Endothelial cell of umbilical vein (primary cell): ENCODE measurements around the gene NUDT3. TPM values are rescaled to one million over a fixed set of nuclear protein-coding genes. Genes with fewer than 3 reads are reported as not detected.

Experiments used
- BruUV-seq: library from RNA; stranded (reverse); fragments of 400-500 nt; replicated peaks from 2 replicates; lab custom pipeline; 2021; lab: Mats Ljungman, UMichigan
- CTCF ChIA-PET: fragments of 300-600, 350-600 bp; sonication (Branson Sonifier 250); formaldehyde crosslinking; loops from one replicate; lab custom pipeline; 2021; ENCODE audit warnings: antibody characterized with exemption, inconsistent platforms; lab: Charles Lee
- POLR2A ChIA-PET: fragments of 300-600, 350-600 bp; sonication (Branson Sonifier 250); formaldehyde crosslinking; loops from one replicate; lab custom pipeline; 2021; ENCODE audit warnings: antibody characterized with exemption, inconsistent platforms; lab: Charles Lee
- DNase-seq: peaks from one replicate; pipeline ENCODE4 v3.0.0-alpha.2; 2011; ENCODE audit warnings: low read depth, low spot score
- FAIRE-seq: peaks from 2 replicates; lab custom pipeline; 2011; peaks lifted over from hg19 to GRCh38; lab: Jason Lieb, UNC
- H2AFZ ChIP-seq: 2 replicates; pipeline ENCODE4 v1.6.0; 2012; ENCODE audit warnings: low read depth, low read length, control low read depth, inconsistent platforms
- H3K27ac ChIP-seq: 2 replicates; pipeline ENCODE4 v1.5.1; 2011; ENCODE audit warnings: low read depth, mild to moderate bottlenecking, control low read depth, low read length, moderate library complexity; ENCODE audit not compliant: insufficient read depth
- H3K27me3 ChIP-seq, 2 experiments: 2 replicates each; pipeline versions ENCODE4 v1.6.0 to v1.6.1; 2011; ENCODE audit warnings: low read length in 2 of 2, mixed read lengths in 1 of 2; ENCODE audit not compliant: control insufficient read depth in 2 of 2, insufficient read depth in 2 of 2
- H3K36me3 ChIP-seq, 2 experiments: 2 replicates in 1 of 2; 3 replicates in 1 of 2; pipeline ENCODE4 v1.5.1; 2011; ENCODE audit warnings: low read length in 2 of 2, mild to moderate bottlenecking in 1 of 2, moderate library complexity in 1 of 2; ENCODE audit not compliant: control insufficient read depth in 2 of 2, insufficient read depth in 2 of 2; ENCODE audit errors: extremely low read depth in 1 of 2
- H3K4me1 ChIP-seq: 3 replicates; pipeline ENCODE4 v1.5.1; 2011; ENCODE audit warnings: mild to moderate bottlenecking, low read length; ENCODE audit not compliant: control insufficient read depth, insufficient read depth; ENCODE audit errors: extremely low read depth
- H3K4me2 ChIP-seq: 2 replicates; pipeline ENCODE4 v1.6.1; 2011; ENCODE audit warnings: low read length, control low read depth, mixed read lengths; ENCODE audit not compliant: insufficient read depth
- H3K4me3 ChIP-seq, 3 experiments: fragments of 200-600 bp in 1 of 3; sonication (generic), shearing (Covaris generic) in 1 of 3; replicated peaks in 1 of 3; 2 replicates each; pipeline ENCODE4 v1.5.1; 2011 to 2016; ENCODE audit warnings: control low read depth in 3 of 3, low read length in 3 of 3, mild to moderate bottlenecking in 2 of 3, inconsistent platforms in 1 of 3, low read depth in 1 of 3, moderate library complexity in 1 of 3; ENCODE audit not compliant: insufficient read depth in 1 of 3
- H3K79me2 ChIP-seq: 2 replicates; pipeline ENCODE4 v1.6.0; 2012; ENCODE audit warnings: low read length, inconsistent platforms; ENCODE audit not compliant: control insufficient read depth, insufficient read depth
- H3K9ac ChIP-seq: replicated peaks from 2 replicates; pipeline ENCODE3; 2011; ENCODE audit warnings: low read length, control low read depth; ENCODE audit not compliant: insufficient read depth; ENCODE audit errors: extremely low read depth
- H3K9me1 ChIP-seq: replicated peaks from 3 replicates; pipeline ENCODE4 v1.6.0; 2011; ENCODE audit warnings: mild to moderate bottlenecking, low read length; ENCODE audit not compliant: control insufficient read depth, insufficient read depth; ENCODE audit errors: extremely low read depth
- H3K9me3 ChIP-seq: replicated peaks from 2 replicates; pipeline ENCODE4 v1.5.1; 2012; ENCODE audit warnings: low read length, inconsistent platforms; ENCODE audit not compliant: control insufficient read depth, insufficient read depth
- H4K20me1 ChIP-seq: replicated peaks from 2 replicates; pipeline ENCODE3; 2011; ENCODE audit warnings: mild to moderate bottlenecking, low read length; ENCODE audit not compliant: control insufficient read depth, insufficient read depth; ENCODE audit errors: extremely low read depth
- EZH2 ChIP-seq: IDR thresholded peaks from 2 replicates; pipeline ENCODE4 v1.6.1; 2012; ENCODE audit warnings: borderline replicate concordance, low read depth, mild to moderate bottlenecking, moderate library complexity, low read length, inconsistent platforms; ENCODE audit not compliant: severe bottlenecking
- FOS ChIP-seq: IDR thresholded peaks from 2 replicates; pipeline ENCODE4 v1.6.1; 2011; ENCODE audit warnings: mild to moderate bottlenecking, low read length, moderate library complexity, borderline replicate concordance; ENCODE audit not compliant: insufficient read depth
- GATA2 ChIP-seq: IDR thresholded peaks from 2 replicates; pipeline ENCODE4 v1.7.0; 2011; ENCODE audit warnings: low read depth, mild to moderate bottlenecking, moderate library complexity, mixed read lengths, low read length; ENCODE audit not compliant: insufficient read length, insufficient read depth
- JUN ChIP-seq: IDR thresholded peaks from 2 replicates; pipeline ENCODE4 v1.6.1; 2011; ENCODE audit warnings: borderline replicate concordance, low read depth; ENCODE audit not compliant: insufficient read length, insufficient read depth
- MYC ChIP-seq: IDR thresholded peaks from one replicate; pipeline ENCODE4 v1.6.1; 2011; ENCODE audit warnings: mild to moderate bottlenecking, low read depth, low read length
- POLR2A ChIP-seq: IDR thresholded peaks from 2 replicates; pipeline ENCODE4 v1.6.1; 2012; ENCODE audit warnings: low read depth, mild to moderate bottlenecking, control low read depth, low read length
- POLR2AphosphoS5 ChIP-seq: IDR thresholded peaks from 2 replicates; pipeline ENCODE4 v1.6.1; 2012; ENCODE audit warnings: low read depth, mild to moderate bottlenecking, control low read depth, low read length, moderate library complexity; ENCODE audit not compliant: insufficient read depth
- dilution Hi-C: fragments of 300-500 bp; cut with MboI; formaldehyde crosslinking; loops from one replicate; pipeline ENCODE4 v1.15.0; 2019; ENCODE audit warnings: low sequenced_read_pairs; ENCODE audit not compliant: extremely low pct_ligation_motif_present
- intact Hi-C: fragments of 100-400 bp; cut with micrococcal nuclease; formaldehyde crosslinking; loops from one replicate; pipeline ENCODE4 v1.10.0; 2022
- polyA plus RNA-seq, 4 experiments: library from polyadenylated mRNA; depleted of rRNA in 3 of 4; stranded (reverse) in 3 of 4; unstranded in 1 of 4; fragments of >200 nt; gene quantifications; 2 replicates each; pipeline versions ENCODE4 v1.2.1 to v1.2.3, GENCODE V29; 2011 to 2012; ENCODE audit warnings: missing spikeins in 1 of 4
- total RNA-seq: library from RNA; stranded (reverse); gene quantifications from 2 replicates; pipeline ENCODE4 v1.2.3, GENCODE V29; 2021
- TF ChIP-seq, protein P1 (sequence below), 2 donors: IDR thresholded peaks; 1 replicate in 1 of 2; 2 replicates in 1 of 2; pipeline ENCODE4 v1.5.1; 2011; ENCODE audit warnings: low read length in 2 of 2, mild to moderate bottlenecking in 2 of 2, moderate library complexity in 2 of 2, control low read depth in 1 of 2, inconsistent platforms in 1 of 2, low read depth in 1 of 2; ENCODE audit not compliant: insufficient read depth in 1 of 2; ENCODE audit errors: extremely low read depth in 1 of 2
- TF ChIP-seq, protein P2 (sequence below): IDR thresholded peaks from 2 replicates; pipeline ENCODE4 v1.6.1; 2011; ENCODE audit not compliant: insufficient read depth, insufficient read length

The NUDT3 gene
- total and polyA plus RNA-seq, 2 donors (not counting 3 experiments of a cell fraction or from before 2014, with no cell fraction given) = 11.9 to 30.9 TPM

DNA sequence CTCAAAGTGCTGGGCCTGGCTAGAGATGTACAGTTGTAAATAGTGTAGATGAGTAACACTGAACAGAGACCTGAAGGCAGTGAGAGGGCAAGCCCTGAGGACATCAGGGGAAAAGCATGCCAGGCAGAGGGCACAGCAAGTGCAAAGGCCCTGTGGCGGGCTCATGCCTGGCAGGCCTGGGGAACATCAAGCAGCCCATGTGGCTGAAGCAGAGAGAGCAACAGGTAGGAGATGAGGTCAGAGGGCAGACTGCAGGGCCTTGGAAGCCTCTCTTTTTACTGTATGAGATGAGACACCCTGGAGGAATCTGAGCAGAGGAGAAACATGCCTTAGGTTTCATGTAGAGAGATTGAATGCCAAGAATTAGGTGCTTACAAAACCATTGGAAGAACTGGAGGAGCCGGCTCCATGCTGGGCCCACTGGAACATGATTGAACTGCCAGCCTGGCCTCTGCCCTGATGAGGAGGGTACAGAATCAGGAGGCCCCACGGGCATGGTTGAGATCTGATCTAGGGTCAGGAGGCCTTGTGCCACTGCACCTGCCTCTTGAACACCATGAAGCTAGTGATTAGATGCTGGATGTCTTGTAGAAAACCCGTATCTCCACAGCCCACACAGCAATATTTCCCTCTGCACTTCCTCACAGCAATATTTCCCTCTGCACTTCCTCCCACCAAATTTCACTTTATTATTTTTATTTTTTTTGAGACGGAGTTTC, 161.7 kb downstream of the NUDT3 start:
- no peak for TF ChIP-seq POLR2A
- no peak for TF ChIP-seq JUN
- TF ChIP-seq GATA2 = no peak
- TF ChIP-seq MYC = no peak
- no peak for TF ChIP-seq EZH2
- no peak for TF ChIP-seq FOS
- TF ChIP-seq, protein P1, sequence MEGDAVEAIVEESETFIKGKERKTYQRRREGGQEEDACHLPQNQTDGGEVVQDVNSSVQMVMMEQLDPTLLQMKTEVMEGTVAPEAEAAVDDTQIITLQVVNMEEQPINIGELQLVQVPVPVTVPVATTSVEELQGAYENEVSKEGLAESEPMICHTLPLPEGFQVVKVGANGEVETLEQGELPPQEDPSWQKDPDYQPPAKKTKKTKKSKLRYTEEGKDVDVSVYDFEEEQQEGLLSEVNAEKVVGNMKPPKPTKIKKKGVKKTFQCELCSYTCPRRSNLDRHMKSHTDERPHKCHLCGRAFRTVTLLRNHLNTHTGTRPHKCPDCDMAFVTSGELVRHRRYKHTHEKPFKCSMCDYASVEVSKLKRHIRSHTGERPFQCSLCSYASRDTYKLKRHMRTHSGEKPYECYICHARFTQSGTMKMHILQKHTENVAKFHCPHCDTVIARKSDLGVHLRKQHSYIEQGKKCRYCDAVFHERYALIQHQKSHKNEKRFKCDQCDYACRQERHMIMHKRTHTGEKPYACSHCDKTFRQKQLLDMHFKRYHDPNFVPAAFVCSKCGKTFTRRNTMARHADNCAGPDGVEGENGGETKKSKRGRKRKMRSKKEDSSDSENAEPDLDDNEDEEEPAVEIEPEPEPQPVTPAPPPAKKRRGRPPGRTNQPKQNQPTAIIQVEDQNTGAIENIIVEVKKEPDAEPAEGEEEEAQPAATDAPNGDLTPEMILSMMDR (IDR thresholded peaks at IDR 0.05; ENCODE audit: extremely low read depth in 1 of 2, insufficient read depth in 1 of 2, low read depth in 1 of 2, low read length in 2 of 2) = no peak
- TF ChIP-seq, protein P2, sequence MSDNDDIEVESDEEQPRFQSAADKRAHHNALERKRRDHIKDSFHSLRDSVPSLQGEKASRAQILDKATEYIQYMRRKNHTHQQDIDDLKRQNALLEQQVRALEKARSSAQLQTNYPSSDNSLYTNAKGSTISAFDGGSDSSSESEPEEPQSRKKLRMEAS = no peak
- TF ChIP-seq POLR2AphosphoS5 = no peak
- DNase-seq (no peak), FAIRE-seq (no peak)
- BruUV-seq = no TSS peak
- ChIA-PET CTCF (no interaction called here), POLR2A (no interaction called here)
- Histone ChIP-seq H3K9me1 (no peaks in the 10 kb centered on the region), H3K36me3 (no peaks in the 10 kb centered on the region), H3K27me3 (no peaks in the 10 kb centered on the region), H3K79me2 (no peaks in the 10 kb centered on the region), H3K9me3 (no peaks in the 10 kb centered on the region), H2AFZ (no peak overlapping the region), H3K4me3 (no peak overlapping the region), H4K20me1 (no peaks in the 10 kb centered on the region), H3K9ac (no peak overlapping the region), H3K27ac (no peak overlapping the region), H3K4me2 (no peak overlapping the region), H3K4me1 (peaks cover 4% of the 10 kb centered on the region)
- intact Hi-C loops (no loop called here), dilution Hi-C loops (no loop called here)
